Breast epithelium (tissue), 3 donors: Measurements from ENCODE around the gene LALBA.
"Not testable (repeated sequence)": the region's sequence is repeated elsewhere in the genome, so short reads cannot be mapped to it uniquely, and the experiment has no call there.

Experiments
- POLR2A ChIP-seq: fragments of 450-650 bp; IDR thresholded peaks from one replicate; pipeline ENCODE4 v1.6.1; 2016; ENCODE audit warnings: antibody characterized with exemption, mild to moderate bottlenecking, moderate library complexity
- POLR2AphosphoS5 ChIP-seq, 3 donors: sonication (generic); formaldehyde crosslinking; IDR thresholded peaks; one replicate each; pipeline ENCODE4 v1.6.1; 2017; ENCODE audit warnings: antibody characterized with exemption in 3 of 3
- TF ChIP-seq, protein P1 (sequence below), 3 donors: fragments of 450-650 bp; IDR thresholded peaks; one replicate each; pipeline ENCODE4 v1.5.1; 2016 to 2017; ENCODE audit warnings: antibody characterized with exemption in 3 of 3, mild to moderate bottlenecking in 3 of 3, moderate library complexity in 3 of 3

DNA sequence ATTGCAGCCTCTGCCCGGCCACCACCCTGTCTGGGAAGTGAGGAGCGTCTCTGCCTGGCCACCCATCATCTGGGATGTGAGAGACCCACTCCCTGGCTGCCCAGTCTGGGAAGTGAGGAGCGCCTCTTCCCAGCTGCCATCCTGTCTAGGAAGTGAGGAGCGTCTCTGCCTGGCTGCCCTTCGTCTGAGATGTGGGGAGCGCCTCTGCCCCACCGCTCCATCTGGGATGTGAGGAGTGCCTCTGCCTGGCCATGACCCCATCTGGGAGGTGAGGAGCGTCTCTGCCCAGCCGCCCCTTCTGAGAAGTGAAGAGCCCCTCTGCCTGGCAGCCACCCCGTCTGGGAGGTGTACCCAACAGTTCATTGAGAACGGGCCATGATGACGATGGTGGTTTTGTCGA lies 18.2 kb downstream of the LALBA start:
- TF ChIP-seq, protein P1, sequence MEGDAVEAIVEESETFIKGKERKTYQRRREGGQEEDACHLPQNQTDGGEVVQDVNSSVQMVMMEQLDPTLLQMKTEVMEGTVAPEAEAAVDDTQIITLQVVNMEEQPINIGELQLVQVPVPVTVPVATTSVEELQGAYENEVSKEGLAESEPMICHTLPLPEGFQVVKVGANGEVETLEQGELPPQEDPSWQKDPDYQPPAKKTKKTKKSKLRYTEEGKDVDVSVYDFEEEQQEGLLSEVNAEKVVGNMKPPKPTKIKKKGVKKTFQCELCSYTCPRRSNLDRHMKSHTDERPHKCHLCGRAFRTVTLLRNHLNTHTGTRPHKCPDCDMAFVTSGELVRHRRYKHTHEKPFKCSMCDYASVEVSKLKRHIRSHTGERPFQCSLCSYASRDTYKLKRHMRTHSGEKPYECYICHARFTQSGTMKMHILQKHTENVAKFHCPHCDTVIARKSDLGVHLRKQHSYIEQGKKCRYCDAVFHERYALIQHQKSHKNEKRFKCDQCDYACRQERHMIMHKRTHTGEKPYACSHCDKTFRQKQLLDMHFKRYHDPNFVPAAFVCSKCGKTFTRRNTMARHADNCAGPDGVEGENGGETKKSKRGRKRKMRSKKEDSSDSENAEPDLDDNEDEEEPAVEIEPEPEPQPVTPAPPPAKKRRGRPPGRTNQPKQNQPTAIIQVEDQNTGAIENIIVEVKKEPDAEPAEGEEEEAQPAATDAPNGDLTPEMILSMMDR (IDR thresholded peaks at IDR 0.05): not testable (repeated sequence)
- not testable (repeated sequence) for TF ChIP-seq POLR2A; POLR2AphosphoS5 (IDR thresholded peaks at IDR 0.05)
